Smooth muscle cell (in vitro differentiated cells): ENCODE measurements around the gene CLEC4A. TPM values are rescaled to one million over a fixed set of nuclear protein-coding genes. Genes with fewer than 3 reads are reported as not detected.
"Not testable (repeated sequence)": the region's sequence is repeated elsewhere in the genome, so short reads cannot be mapped to it uniquely, and the experiment has no call there.

ENCODE experiments used
- DNase-seq: peaks from one replicate; lab custom pipeline; 2025; ENCODE audit not compliant: unreplicated experiment; lab: John Stamatoyannopoulos, UW
- H2AFZ ChIP-seq: fragments of 200-600 bp; sonication (generic); 2 replicates; pipeline ENCODE4 v1.6.0; 2016; ENCODE audit warnings: antibody characterized with exemption, low read depth, mild to moderate bottlenecking
- H3F3A ChIP-seq: fragments of 200-600 bp; sonication (generic); 2 replicates; pipeline ENCODE4 v1.6.0; 2017; ENCODE audit warnings: antibody characterized with exemption, low read depth
- H3K27ac ChIP-seq: fragments of 200-600 bp; sonication (generic); 2 replicates; pipeline ENCODE4 v1.5.1; 2016; ENCODE audit warnings: low read depth, mild to moderate bottlenecking
- H3K27me3 ChIP-seq: fragments of 200-600 bp; sonication (generic); 2 replicates; pipeline ENCODE4 v1.6.1; 2016; ENCODE audit warnings: low read depth, mild to moderate bottlenecking
- H3K36me3 ChIP-seq: fragments of 200-600 bp; sonication (generic); 2 replicates; pipeline ENCODE4 v1.5.1; 2016; ENCODE audit warnings: low read depth
- H3K4me1 ChIP-seq: fragments of 200-600 bp; sonication (generic); 2 replicates; pipeline ENCODE4 v1.5.1; 2016; ENCODE audit warnings: low read depth
- H3K4me2 ChIP-seq: fragments of 200-600 bp; sonication (generic); 2 replicates; pipeline ENCODE4 v1.6.0; 2016; ENCODE audit warnings: mild to moderate bottlenecking
- H3K4me3 ChIP-seq: fragments of 200-600 bp; sonication (generic); 2 replicates; pipeline ENCODE4 v1.5.1; 2016; ENCODE audit warnings: mild to moderate bottlenecking
- H3K79me2 ChIP-seq: fragments of 200-600 bp; sonication (generic); 2 replicates; pipeline ENCODE4 v1.6.0; 2016; ENCODE audit warnings: low read depth, mild to moderate bottlenecking
- H3K9ac ChIP-seq: fragments of 200-600 bp; sonication (generic); 2 replicates; pipeline ENCODE4 v1.6.0; 2016; ENCODE audit warnings: low read depth
- H3K9me3 ChIP-seq: fragments of 200-600 bp; sonication (generic); replicated peaks from 2 replicates; pipeline ENCODE4 v1.5.1; 2016; ENCODE audit warnings: low read depth
- H4K20me1 ChIP-seq: fragments of 200-600 bp; sonication (generic); 2 replicates; pipeline ENCODE4 v1.6.0; 2016; ENCODE audit warnings: low read depth
- WGBS: methylation state at CpG from one replicate; pipeline ENCODE4 v1.1.7; 2016; ENCODE audit warnings: low lambda C conversion rate; 5-methylcytosine and 5-hydroxymethylcytosine counted together
- polyA plus RNA-seq: library from polyadenylated mRNA; unstranded; fragments of >200 nt; fragmentation: Nextera tagmentation; extraction: Ambion mirVana; gene quantifications from 2 replicates; pipeline ENCODE4 v1.2.1, GENCODE V29; 2016
- total RNA-seq: library from RNA; depleted of rRNA; stranded (reverse); fragments of >200 nt; gene quantifications from 2 replicates; pipeline ENCODE4 v1.2.3, GENCODE V29; 2014
- TF ChIP-seq, protein P1 (sequence below): fragments of 200-600 bp; sonication (generic); IDR thresholded peaks from 2 replicates; pipeline ENCODE4 v1.5.1; 2017; ENCODE audit warnings: borderline replicate concordance, mild to moderate bottlenecking, antibody characterized with exemption; ENCODE audit not compliant: insufficient read depth, poor library complexity, severe bottlenecking

Gene CLEC4A
- total and polyA plus RNA-seq, 2 experiments from 2014 or later, result 0.27 to 1.2 TPM

- DNase-seq, result no peak
Observed at GRCh38 chr12:8154526-8154925, 31.1 kb downstream of the CLEC4A start.

GRCh38 chr12:8156416-8156815 lies 33.0 kb downstream of the CLEC4A start:
- Histone ChIP-seq H3K36me3 (no peaks in the 10 kb centered on the region), H3K9ac (peak overlapping the region; percentile 77), H3K9me3 (no peaks in the 10 kb centered on the region), H4K20me1 (no peaks in the 10 kb centered on the region), H3K4me2 (peak overlapping the region; percentile 58), H3K27me3 (no peaks in the 10 kb centered on the region), H3K4me1 (peaks cover 15% of the 10 kb centered on the region), H3F3A (no peaks in the 10 kb centered on the region), H2AFZ (peak overlapping the region; percentile 64), H3K27ac (peak overlapping the region; percentile 94), H3K79me2 (no peaks in the 10 kb centered on the region), H3K4me3 (no peak overlapping the region)
- TF ChIP-seq, protein P1, sequence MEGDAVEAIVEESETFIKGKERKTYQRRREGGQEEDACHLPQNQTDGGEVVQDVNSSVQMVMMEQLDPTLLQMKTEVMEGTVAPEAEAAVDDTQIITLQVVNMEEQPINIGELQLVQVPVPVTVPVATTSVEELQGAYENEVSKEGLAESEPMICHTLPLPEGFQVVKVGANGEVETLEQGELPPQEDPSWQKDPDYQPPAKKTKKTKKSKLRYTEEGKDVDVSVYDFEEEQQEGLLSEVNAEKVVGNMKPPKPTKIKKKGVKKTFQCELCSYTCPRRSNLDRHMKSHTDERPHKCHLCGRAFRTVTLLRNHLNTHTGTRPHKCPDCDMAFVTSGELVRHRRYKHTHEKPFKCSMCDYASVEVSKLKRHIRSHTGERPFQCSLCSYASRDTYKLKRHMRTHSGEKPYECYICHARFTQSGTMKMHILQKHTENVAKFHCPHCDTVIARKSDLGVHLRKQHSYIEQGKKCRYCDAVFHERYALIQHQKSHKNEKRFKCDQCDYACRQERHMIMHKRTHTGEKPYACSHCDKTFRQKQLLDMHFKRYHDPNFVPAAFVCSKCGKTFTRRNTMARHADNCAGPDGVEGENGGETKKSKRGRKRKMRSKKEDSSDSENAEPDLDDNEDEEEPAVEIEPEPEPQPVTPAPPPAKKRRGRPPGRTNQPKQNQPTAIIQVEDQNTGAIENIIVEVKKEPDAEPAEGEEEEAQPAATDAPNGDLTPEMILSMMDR, result no peak
- 90% methylated on average over 2 of the region's 2 CpGs for WGBS
- no peak for DNase-seq

More at GRCh38 chr12:8154526-8154925, 31.1 kb downstream of the CLEC4A start:
- Histone ChIP-seq H3K9ac (no peak overlapping the region), H3K4me2 (no peak overlapping the region), H3K27me3 (no peaks in the 10 kb centered on the region), H3K79me2 (no peaks in the 10 kb centered on the region), H3K9me3 (no peaks in the 10 kb centered on the region), H3K4me3 (no peak overlapping the region), H3K4me1 (peaks cover 15% of the 10 kb centered on the region), H3K27ac (peak overlapping the region; percentile 12), H4K20me1 (no peaks in the 10 kb centered on the region), H3F3A (no peaks in the 10 kb centered on the region), H2AFZ (no peak overlapping the region), H3K36me3 (no peaks in the 10 kb centered on the region)
- TF ChIP-seq, protein P1, result no peak

- Histone ChIP-seq H4K20me1 (no peaks in the 10 kb centered on the region), H3K27me3 (no peaks in the 10 kb centered on the region), H3K79me2 (no peaks in the 10 kb centered on the region), H3K9me3 (no peaks in the 10 kb centered on the region), H3K27ac (peak within 1 kb of the TSS; percentile 94), H3F3A (no peaks in the 10 kb centered on the region), H3K4me3 (no peak within 1 kb of the TSS), H2AFZ (peak within 1 kb of the TSS; percentile 64), H3K9ac (peak within 1 kb of the TSS; percentile 77), H3K36me3 (no peaks in the 10 kb centered on the region), H3K4me2 (peak within 1 kb of the TSS; percentile 58), H3K4me1 (peaks cover 15% of the 10 kb centered on the region)
- WGBS, result 19% methylated on average over 3 of the region's 3 CpGs
- TF ChIP-seq, protein P1, result no peak
- DNase-seq, result no peak
Observed at GRCh38 chr12:8156845-8157244, 33.4 kb downstream of the CLEC4A start, which contains the start of gene ZNF705A. ZNF705A (plus strand) TSS chr12:8157015; CDS start chr12:8172626, 15,611 bp downstream.

DNA sequence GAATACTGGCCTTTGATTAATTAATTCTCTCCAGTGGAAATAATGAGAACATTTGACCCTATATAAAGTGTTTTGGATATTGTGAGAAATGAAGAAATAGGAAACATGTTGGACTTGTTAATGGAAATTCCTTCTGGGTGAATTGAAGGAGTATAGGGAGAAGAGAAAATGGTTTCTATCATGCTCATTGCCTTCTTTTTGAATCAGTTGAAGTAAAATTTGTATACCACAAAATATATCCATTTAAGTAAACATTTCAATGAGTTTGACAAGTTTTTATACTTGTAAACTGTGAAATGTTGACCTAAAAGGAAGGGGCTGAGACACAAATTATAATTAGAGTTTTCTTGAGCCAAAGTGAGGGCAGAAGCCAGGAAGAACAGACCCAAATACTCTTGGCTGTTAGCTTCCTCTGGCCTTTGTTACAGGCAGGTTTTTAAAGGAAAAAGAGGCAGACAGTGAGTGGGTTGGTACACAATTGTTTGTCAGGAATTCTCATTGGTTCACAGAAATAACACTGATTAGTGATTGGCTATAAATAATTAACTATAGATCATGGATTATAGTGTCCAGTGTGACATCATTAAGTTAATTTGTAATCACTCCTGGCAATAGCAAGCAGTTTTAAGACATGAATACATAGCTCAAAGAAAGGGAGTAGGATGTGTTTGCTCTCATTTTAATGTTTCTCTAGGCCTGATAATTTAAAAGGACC lies 34.2 kb downstream of the CLEC4A start:
- H4K20me1 ChIP-seq, result no peaks in the 10 kb centered on the region
- H3K79me2 ChIP-seq, result no peaks in the 10 kb centered on the region
- no peak overlapping the region for H3K4me3 ChIP-seq
- H3K36me3 ChIP-seq, result no peaks in the 10 kb centered on the region
- peak overlapping the region; percentile 64 for H2AFZ ChIP-seq
- H3K4me2 ChIP-seq, result peak overlapping the region; percentile 58
- H3F3A ChIP-seq, result no peaks in the 10 kb centered on the region
- H3K9ac ChIP-seq, result peak overlapping the region; percentile 63
- TF ChIP-seq, protein P1, result no peak
- H3K27me3 ChIP-seq, result no peaks in the 10 kb centered on the region
- H3K9me3 ChIP-seq, result no peaks in the 10 kb centered on the region
- H3K4me1 ChIP-seq, result peaks cover 15% of the 10 kb centered on the region
- H3K27ac ChIP-seq, result peak overlapping the region; percentile 94
- DNase-seq, result no peak

DNA sequence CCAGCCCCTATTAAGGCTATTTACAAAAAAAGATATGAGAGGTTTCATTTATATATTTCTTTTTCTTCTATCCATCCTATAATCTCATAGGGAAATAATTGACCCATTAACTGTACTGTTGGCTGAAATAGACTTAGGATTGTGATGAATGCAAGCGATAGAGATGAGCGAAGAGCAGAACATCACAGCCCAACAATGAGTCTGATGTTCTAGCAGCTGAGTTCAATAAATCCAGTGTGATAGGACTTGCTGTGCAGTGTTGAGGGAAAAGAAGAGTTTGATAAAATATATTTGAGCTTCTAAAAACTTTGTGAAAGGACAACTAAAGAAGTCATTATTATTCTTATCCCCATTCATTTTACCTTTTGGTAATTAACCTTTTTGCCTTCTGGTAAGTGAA lies 49.5 kb downstream of the CLEC4A start:
- H3K4me3 ChIP-seq, H3K9ac ChIP-seq, H3K9me3 ChIP-seq, H3K27ac ChIP-seq, H3K4me2 ChIP-seq, DNase-seq, H3K27me3 ChIP-seq, H4K20me1 ChIP-seq, H3K36me3 ChIP-seq, H3F3A ChIP-seq, H2AFZ ChIP-seq, H3K79me2 ChIP-seq, H3K4me1 ChIP-seq: not testable (repeated sequence)
- WGBS, result 92% methylated on average over 2 of the region's 2 CpGs
